Ishikawa (cell line): Measurements from ENCODE around the gene RSKR.

Experiments used
- CEBPB ChIP-seq: IDR thresholded peaks from 2 replicates; pipeline ENCODE4 v1.6.1; 2012
- CREB1 ChIP-seq: IDR thresholded peaks from 2 replicates; pipeline ENCODE4 v1.6.1; 2012; ENCODE audit warnings: low read depth
- EP300 ChIP-seq: IDR thresholded peaks from 2 replicates; pipeline ENCODE4 v1.6.1; 2012; ENCODE audit warnings: borderline replicate concordance
- RAD21 ChIP-seq: IDR thresholded peaks from 2 replicates; pipeline ENCODE4 v1.6.1; 2012; ENCODE audit warnings: low read depth
- TEAD4 ChIP-seq: IDR thresholded peaks from 2 replicates; pipeline ENCODE4 v1.6.1; 2012
- TF ChIP-seq, protein P1 (sequence below): IDR thresholded peaks from 2 replicates; pipeline ENCODE4 v1.6.1; 2012; ENCODE audit warnings: low read depth, mild to moderate bottlenecking
- TF ChIP-seq, protein P2 (sequence below): IDR thresholded peaks from 2 replicates; pipeline ENCODE4 v1.6.1; 2012

DNA sequence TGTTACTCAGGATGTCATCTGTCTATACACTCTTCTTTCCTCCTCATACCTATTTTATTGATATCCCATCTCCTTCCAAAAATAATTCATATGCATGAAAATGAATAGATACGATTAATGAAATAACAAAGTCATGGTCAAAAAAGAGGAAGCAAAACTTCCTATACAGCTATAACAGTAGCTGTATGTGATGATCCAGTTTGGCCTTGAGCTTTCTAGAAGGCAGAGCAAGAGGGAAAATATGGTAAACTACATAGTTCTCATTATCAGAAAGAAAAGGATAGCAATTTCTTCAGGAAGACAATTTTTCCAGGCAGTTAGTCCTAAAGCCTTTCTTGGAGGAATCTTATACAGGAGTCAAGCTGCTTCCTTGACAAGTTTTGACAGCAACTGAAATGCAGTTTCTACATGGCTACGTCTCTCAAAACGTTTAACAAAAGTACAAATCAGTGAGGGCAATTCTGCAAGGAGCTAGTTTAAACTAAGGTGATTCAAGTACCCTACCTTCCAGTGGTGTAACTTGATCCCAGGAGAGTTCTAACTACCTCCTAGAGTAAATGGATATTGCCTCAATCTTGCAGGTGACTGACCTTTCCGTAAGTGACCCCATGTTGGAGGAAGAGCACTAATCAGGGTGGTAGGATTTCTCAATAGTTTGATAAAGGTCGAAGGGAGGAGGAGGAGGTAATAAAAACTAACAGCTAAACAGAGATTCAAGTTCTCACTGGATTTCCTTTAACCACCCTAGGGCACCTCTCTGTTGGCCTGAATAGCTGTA, 16.2 kb downstream of the RSKR start:
- TF ChIP-seq EP300 (no peak), CEBPB (0 out of 2 replicates have a peak, but pooled peaks have one; percentile 20), CREB1 (no peak), RAD21 (no peak), TEAD4 (no peak)
- TF ChIP-seq, protein P1, sequence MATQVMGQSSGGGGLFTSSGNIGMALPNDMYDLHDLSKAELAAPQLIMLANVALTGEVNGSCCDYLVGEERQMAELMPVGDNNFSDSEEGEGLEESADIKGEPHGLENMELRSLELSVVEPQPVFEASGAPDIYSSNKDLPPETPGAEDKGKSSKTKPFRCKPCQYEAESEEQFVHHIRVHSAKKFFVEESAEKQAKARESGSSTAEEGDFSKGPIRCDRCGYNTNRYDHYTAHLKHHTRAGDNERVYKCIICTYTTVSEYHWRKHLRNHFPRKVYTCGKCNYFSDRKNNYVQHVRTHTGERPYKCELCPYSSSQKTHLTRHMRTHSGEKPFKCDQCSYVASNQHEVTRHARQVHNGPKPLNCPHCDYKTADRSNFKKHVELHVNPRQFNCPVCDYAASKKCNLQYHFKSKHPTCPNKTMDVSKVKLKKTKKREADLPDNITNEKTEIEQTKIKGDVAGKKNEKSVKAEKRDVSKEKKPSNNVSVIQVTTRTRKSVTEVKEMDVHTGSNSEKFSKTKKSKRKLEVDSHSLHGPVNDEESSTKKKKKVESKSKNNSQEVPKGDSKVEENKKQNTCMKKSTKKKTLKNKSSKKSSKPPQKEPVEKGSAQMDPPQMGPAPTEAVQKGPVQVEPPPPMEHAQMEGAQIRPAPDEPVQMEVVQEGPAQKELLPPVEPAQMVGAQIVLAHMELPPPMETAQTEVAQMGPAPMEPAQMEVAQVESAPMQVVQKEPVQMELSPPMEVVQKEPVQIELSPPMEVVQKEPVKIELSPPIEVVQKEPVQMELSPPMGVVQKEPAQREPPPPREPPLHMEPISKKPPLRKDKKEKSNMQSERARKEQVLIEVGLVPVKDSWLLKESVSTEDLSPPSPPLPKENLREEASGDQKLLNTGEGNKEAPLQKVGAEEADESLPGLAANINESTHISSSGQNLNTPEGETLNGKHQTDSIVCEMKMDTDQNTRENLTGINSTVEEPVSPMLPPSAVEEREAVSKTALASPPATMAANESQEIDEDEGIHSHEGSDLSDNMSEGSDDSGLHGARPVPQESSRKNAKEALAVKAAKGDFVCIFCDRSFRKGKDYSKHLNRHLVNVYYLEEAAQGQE: no peak
- TF ChIP-seq, protein P2, sequence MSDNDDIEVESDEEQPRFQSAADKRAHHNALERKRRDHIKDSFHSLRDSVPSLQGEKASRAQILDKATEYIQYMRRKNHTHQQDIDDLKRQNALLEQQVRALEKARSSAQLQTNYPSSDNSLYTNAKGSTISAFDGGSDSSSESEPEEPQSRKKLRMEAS: no peak
